Activated CD8-positive, alpha-beta memory T cell treated with anti-CD3 and anti-CD28 coated beads, Interleukin-2, amount 50 U/mL, for 24 hours (primary cell): ENCODE measurements around the gene BOLA1.
"Not testable (repeated sequence)": the region's sequence is repeated elsewhere in the genome, so short reads cannot be mapped to it uniquely, and the experiment has no call there.

Source experiments
- DNase-seq: peaks from one replicate; pipeline ENCODE4 v3.0.0-alpha.2; 2020; ENCODE audit errors: extremely low read depth

The BOLA1 gene

DNA sequence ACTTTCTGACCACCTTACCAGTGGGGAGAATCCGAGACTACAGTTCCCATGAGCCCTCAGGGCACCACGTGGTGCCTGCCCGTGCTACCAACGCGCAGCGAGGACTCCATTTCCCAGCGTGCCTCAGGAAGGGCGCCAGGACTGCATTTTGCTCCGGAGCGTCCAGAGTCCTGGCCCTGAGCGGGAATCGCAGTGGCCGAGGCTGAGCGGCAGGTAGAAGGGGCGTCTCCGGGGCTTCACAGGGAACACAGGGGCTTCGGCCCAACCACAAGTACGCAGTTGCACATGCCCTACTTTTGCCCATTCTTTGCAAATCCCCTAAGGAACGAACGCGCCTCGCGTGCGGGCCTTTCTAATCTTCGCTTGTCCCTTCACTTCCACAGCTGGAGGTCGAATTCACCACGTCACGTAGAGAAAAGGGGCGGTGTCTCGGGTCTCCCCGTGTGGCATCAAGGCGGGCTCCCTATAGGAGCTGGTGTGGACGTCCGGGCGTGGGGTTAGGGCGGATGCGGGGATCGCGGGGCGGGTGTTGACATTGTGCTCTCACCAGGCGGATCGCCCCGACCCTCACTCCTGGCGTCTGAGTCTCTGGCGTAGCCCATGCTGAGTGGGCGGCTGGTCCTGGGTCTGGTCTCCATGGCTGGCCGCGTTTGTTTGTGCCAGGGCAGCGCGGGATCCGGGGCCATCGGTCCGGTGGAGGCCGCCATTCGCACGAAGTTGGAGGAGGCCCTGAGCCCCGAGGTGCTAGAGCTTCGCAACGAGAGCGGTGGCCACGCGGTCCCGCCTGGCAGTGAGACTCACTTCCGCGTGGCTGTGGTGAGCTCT lies at the start of gene BOLA1:
Gene BOLA1 (plus strand): TSS at position 109 of the 825 bp plus-strand sequence. CDS start 492 bp downstream, at position 601.
- DNase-seq: peak; percentile 71

DNA sequence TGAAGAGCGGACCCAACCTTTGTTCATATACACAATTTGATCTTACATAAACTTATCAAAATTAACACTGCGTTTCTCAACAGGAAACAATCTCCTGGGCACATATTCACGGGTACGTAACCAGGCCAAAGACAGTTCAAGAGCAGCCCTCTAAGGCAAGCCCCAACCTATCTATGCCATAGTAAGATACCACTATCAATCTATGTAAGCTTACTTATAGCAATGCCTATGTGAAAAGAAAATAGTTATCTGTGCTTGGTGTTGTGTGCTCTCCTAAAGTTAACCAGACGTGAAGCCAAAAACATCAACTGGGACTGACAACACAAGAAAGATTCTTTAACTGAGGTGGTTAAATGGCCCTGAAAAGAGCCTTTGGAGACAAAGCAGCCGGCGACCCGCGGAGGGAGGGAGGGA lies 49.4 kb upstream of the BOLA1 start:
- no peak for DNase-seq

DNA sequence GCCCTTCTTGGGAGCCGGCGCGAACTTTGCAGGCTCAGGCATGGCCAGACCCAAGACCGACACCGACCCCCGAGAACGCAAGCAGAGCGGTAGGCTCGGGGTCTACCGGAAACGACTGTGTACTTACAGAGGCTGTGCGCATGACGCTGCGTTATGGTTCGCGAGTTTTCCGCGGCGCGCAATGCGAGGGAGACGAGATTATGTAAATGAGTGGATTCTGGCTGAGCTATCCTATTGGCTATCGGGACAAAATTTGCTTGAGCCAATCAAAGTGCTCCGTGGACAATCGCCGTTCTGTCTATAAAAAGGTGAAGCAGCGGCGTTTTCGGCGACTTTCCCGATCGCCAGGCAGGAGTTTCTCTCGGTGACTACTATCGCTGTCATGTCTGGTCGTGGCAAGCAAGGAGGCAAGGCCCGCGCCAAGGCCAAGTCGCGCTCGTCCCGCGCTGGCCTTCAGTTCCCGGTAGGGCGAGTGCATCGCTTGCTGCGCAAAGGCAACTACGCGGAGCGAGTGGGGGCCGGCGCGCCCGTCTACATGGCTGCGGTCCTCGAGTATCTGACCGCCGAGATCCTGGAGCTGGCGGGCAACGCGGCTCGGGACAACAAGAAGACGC lies 48.5 kb upstream of the BOLA1 start:
- DNase-seq: not testable (repeated sequence)

- DNase-seq: not testable (repeated sequence)
Measured at GRCh38 chr1:149851585-149852213, 47.7 kb upstream of the BOLA1 start.

GRCh38 chr1:149852263-149852662 lies 47.1 kb upstream of the BOLA1 start:
- not testable (repeated sequence) for DNase-seq

- DNase-seq: not testable (repeated sequence)
Measured at GRCh38 chr1:149860271-149860670, 39.1 kb upstream of the BOLA1 start.

DNA sequence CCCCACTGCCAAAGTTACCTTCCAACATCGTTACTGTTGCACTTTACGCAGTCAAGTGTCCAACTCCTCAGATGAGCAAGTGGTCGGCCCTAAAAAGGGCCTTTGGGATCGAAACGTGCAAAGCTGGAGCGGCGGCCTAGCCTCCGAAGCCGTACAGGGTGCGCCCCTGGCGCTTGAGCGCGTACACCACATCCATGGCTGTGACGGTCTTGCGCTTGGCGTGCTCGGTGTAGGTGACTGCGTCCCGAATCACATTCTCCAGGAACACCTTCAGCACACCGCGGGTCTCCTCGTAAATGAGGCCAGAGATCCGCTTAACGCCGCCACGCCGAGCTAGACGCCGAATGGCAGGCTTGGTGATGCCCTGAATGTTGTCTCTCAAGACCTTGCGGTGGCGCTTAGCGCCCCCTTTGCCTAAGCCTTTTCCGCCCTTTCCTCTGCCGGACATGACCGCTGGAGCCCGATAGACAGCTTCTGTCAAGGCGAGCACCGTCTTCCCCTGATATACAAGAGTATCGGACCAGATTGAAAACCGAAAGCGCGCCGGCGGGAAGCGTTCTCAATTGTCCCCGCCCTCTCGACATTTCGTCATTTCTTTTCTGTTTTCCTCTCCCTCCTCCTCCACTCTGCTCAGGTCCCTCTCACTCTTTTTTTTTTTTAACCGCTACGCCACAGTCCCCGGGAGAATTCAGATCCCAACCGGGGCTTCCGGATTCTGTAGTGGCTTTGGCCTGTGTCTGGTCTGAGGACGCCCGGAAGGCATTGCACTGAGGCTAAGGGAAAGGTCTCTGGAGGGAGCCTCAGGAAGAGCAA lies 38.5 kb upstream of the BOLA1 start:
- not testable (repeated sequence) for DNase-seq

- not testable (repeated sequence) for DNase-seq
Measured at GRCh38 chr1:149861497-149862054, 37.8 kb upstream of the BOLA1 start.

GRCh38 chr1:149866887-149867286 lies 32.5 kb upstream of the BOLA1 start:
- DNase-seq: not testable (repeated sequence)

DNA sequence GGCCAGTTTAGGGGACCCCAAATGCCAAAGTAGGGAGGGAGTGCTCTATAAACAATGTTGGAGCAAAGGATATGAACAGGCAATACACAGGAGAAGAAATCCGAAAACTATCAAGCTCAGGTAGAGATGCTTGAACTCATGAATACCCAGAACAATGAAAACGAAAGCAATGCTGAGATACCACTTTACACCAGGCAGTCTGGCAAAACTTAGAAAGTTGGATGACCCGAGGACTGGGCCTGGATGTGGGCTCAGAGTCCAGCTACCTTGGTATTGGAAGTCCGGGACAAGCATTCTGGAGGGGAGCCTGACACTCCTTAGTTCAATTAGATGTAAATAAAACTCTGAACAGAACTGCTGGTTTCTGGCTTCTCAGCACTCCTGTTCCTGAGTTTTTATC lies 26.3 kb upstream of the BOLA1 start:
- DNase-seq: not testable (repeated sequence)

- DNase-seq: no peak
Measured at GRCh38 chr1:149877211-149877946, 22.0 kb upstream of the BOLA1 start.

DNA sequence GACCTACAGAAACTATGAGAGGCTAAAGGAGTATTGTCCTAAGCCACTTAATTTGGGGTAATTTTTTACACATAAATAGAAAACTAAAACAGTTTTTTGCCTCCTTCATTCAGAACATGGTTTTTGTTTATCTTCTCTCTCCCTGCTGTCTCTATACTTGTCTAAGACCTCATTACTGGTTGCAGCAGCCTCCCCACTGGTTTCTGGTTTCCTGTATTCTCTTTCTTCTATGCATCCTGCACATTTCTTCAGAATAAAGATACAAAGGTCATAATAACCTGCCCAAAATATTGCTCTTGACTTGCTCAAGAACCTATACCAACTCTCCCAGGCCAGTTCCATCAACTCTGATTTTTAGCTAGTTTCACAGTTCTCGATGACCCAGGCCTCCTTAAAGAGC lies 19.8 kb upstream of the BOLA1 start:
- no peak for DNase-seq

DNA sequence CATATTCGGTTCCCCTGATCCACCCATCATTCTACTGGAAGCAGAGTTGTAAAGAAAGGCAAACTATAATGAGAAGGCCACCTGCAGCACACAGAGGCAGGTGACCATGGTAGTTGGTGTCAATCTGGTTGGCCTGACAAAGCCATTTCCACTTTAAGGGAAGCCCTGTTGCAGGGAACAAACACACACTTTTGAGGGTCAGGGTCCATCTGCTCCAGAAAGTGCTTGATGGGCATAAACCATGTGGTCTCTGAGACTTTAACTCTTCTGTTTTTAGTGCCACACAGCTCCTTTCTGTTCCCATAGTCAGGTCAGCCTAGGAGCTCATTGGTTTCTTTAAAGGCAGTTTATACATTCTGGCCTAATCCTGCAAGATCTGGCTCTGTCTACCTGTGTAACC lies 17.5 kb upstream of the BOLA1 start:
- no peak for DNase-seq

DNA sequence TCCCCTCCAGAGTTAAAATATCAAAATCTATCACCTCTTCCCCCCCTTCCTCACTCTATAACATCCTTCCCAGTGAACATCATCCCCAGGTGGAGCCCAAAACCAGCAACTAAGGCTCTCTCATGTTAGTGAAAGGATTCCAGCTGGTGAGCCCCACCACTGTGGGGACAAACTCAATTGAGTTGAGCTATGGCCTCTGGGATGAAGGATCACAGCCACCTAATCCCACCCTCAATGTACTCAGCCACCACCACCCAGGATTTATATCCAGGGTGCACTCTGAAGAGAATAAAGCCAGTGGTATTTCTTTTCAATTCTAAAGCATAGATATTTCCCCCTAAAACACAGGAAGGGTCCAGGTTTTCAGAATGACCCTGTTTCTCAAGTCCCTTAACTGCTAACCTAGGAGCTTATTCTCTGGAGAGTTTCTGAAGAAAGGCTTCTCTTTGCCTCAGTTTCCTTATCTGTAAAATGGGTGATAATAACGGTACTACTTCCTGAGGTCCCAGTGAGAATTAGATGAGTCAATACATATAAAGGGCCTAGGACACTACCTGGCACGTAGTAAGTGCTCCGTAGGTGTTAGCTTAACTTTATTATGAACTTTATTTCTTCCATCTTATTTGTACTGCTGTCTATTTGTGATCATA lies 15.6 kb upstream of the BOLA1 start:
- no peak for DNase-seq

DNA sequence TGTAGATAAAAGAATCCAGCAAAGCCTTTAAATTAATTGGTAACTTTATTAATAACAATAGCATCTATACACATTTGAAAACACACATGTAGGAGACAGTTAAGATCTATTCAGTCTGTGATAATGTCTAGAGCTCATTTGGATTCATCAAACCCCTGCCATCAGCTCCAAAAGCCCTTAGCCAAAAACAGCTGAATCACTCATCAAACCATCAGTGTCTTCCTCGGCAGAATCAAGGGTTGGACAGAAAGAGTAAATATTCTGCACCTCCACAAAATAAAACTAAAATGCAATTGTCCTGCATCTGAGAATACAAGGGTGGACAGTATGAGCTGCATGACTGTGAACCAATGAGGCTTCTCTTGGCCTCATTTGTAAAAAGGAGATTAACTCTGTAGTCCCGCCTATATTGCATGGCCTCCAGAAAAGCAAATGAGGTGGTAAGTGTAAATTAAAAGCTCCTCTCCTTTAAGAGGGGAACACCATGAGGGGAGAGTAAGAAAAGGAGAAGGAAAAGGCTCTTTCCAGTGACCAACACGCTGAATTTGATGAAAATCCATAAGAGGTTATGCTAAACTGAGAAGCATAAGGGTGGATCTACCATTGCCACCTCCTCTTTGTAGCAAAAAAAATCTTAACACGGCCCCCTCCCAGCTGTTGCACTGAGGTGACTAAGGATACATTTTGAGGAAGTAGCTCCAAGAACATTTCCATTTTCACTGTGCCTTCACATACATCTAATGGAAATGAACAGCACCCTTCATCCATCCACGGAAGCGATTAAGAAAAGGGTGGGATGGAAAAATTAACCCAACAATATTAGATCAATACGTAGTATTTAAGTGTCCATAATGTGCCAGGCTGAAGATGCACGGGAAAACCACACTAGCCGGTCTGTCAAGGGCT lies 14.7 kb upstream of the BOLA1 start:
- no peak for DNase-seq

- DNase-seq: peak; percentile 26
Measured at GRCh38 chr1:149885339-149886120, 13.8 kb upstream of the BOLA1 start.

DNA sequence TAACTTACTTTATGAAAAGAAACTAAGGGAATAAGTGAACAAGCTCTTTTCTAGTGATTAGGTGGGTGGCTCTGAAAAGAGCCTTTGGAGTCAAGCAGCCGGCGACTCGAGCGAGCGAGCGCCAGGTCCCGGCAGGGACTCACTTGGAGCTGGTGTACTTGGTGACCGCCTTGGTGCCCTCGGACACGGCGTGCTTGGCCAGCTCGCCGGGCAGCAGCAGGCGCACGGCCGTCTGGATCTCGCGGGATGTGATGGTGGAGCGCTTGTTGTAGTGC lies 13.3 kb upstream of the BOLA1 start:
- not testable (repeated sequence) for DNase-seq

GRCh38 chr1:149886396-149887195 lies 12.8 kb upstream of the BOLA1 start:
- peak; percentile 68 for DNase-seq
